WTC11 (cell line): ENCODE data around the gene NAB1. TPM values are rescaled to one million over a fixed set of nuclear protein-coding genes. Genes with fewer than 3 reads are reported as not detected.
"Not testable (repeated sequence)": the region's sequence is repeated elsewhere in the genome, so short reads cannot be mapped to it uniquely, and the experiment has no call there.

Experiments used
- ATAC-seq: fragments of 200-7000 bp; cut with Tn5 transposase; 2 replicates; pipeline ENCODE4 v1.10.0; 2021; ENCODE audit warnings: mild to moderate bottlenecking, moderate library complexity
- CTCF ChIA-PET: fragments of 300-600 bp; sonication (Branson Sonifier 250); formaldehyde crosslinking; loops from one replicate; lab custom pipeline; 2021; ENCODE audit warnings: antibody characterized with exemption; lab: Charles Lee
- POLR2A ChIA-PET: fragments of 350-600 bp; sonication (Branson Sonifier 250); formaldehyde crosslinking; loops from one replicate; lab custom pipeline; 2021; ENCODE audit warnings: antibody characterized with exemption; lab: Charles Lee
- DNase-seq: peaks from one replicate; pipeline ENCODE4 v3.0.0; 2021; ENCODE audit warnings: low spot score
- H3K27ac Mint-ChIP-seq: 2 replicates; pipeline ENCODE4 v1.8.0; 2021; ENCODE audit warnings: mixed read lengths
- H3K27me3 Mint-ChIP-seq: 2 replicates; pipeline ENCODE4 v1.8.0; 2021; ENCODE audit warnings: low read depth, mild to moderate bottlenecking, moderate library complexity, mixed read lengths
- H3K36me3 Mint-ChIP-seq: 2 replicates; pipeline ENCODE4 v1.8.0; 2021; ENCODE audit warnings: mixed read lengths
- H3K4me1 Mint-ChIP-seq: 2 replicates; pipeline ENCODE4 v1.8.0; 2022; ENCODE audit warnings: mixed read lengths
- H3K4me3 Mint-ChIP-seq: 2 replicates; pipeline ENCODE4 v1.8.0; 2021; ENCODE audit warnings: mild to moderate bottlenecking, moderate library complexity, mixed read lengths
- H3K9me3 Mint-ChIP-seq: 2 replicates; pipeline ENCODE4 v1.8.0; 2021; ENCODE audit warnings: mixed read lengths
- ATF1 ChIP-seq: sonication (generic); formaldehyde crosslinking; IDR thresholded peaks from 2 replicates; pipeline ENCODE4 v1.8.1; 2023; ENCODE audit warnings: mild to moderate bottlenecking, moderate library complexity, missing genetic modification reagents
- CBFB ChIP-seq: sonication (generic); formaldehyde crosslinking; IDR thresholded peaks from 2 replicates; pipeline ENCODE4 v1.8.1; 2022; ENCODE audit warnings: mild to moderate bottlenecking, low read depth, missing genetic modification reagents
- ESRRA ChIP-seq: sonication (generic); formaldehyde crosslinking; IDR thresholded peaks from 2 replicates; pipeline ENCODE4 v1.8.1; 2022; ENCODE audit warnings: mild to moderate bottlenecking, missing genetic modification reagents, borderline replicate concordance
- ETV6 ChIP-seq: sonication (generic); formaldehyde crosslinking; IDR thresholded peaks from 2 replicates; pipeline ENCODE4 v1.8.1; 2022; ENCODE audit warnings: mild to moderate bottlenecking, missing genetic modification reagents
- KAT7 ChIP-seq: sonication (generic); formaldehyde crosslinking; IDR thresholded peaks from 2 replicates; pipeline ENCODE4 v1.8.1; 2023; ENCODE audit warnings: missing genetic modification reagents, mild to moderate bottlenecking, borderline replicate concordance
- MXD4 ChIP-seq: fragments of 250-450 bp; sonication (Bioruptor Pico); IDR thresholded peaks from 2 replicates; pipeline ENCODE4 v1.8.0; 2021; ENCODE audit warnings: mild to moderate bottlenecking, moderate library complexity, borderline replicate concordance
- MYBL2 ChIP-seq: sonication (generic); formaldehyde crosslinking; IDR thresholded peaks from 2 replicates; pipeline ENCODE4 v1.8.1; 2023; ENCODE audit warnings: mild to moderate bottlenecking, moderate library complexity, missing genetic modification reagents
- NFATC4 ChIP-seq: fragments of 250-450 bp; sonication (Bioruptor Pico); IDR thresholded peaks from 2 replicates; pipeline ENCODE4 v1.9.0; 2021; ENCODE audit warnings: mild to moderate bottlenecking
- NFYB ChIP-seq: sonication (generic); formaldehyde crosslinking; conservative IDR thresholded peaks from 2 replicates; pipeline ENCODE4 v1.8.0; 2022; ENCODE audit warnings: low read depth, missing genetic modification reagents
- PRRX2 ChIP-seq: fragments of 250-450 bp; sonication (Bioruptor Pico); IDR thresholded peaks from 2 replicates; pipeline ENCODE4 v1.8.0; 2021; ENCODE audit warnings: mild to moderate bottlenecking
- RORB ChIP-seq: fragments of 250-450 bp; sonication (Bioruptor Pico); IDR thresholded peaks from 2 replicates; pipeline ENCODE4 v1.9.0; 2021; ENCODE audit warnings: mild to moderate bottlenecking
- SOX15 ChIP-seq: fragments of 250-450 bp; sonication (Bioruptor Pico); IDR thresholded peaks from 2 replicates; pipeline ENCODE4 v1.9.0; 2021; ENCODE audit warnings: mild to moderate bottlenecking
- ZNF263 ChIP-seq: sonication (generic); formaldehyde crosslinking; IDR thresholded peaks from 2 replicates; pipeline ENCODE4 v1.8.1; 2022; ENCODE audit warnings: low read depth, mild to moderate bottlenecking, moderate library complexity, missing genetic modification reagents
- total RNA-seq: library from RNA; stranded (reverse); gene quantifications from 3 replicates; pipeline ENCODE4 v1.2.3, GENCODE V29; 2021
- TF ChIP-seq, protein P1 (sequence below): sonication (generic); formaldehyde crosslinking; IDR thresholded peaks from 2 replicates; pipeline ENCODE4 v1.8.1; 2023; ENCODE audit warnings: mild to moderate bottlenecking, missing genetic modification reagents
- TF ChIP-seq, protein P2 (sequence below): sonication (generic); formaldehyde crosslinking; IDR thresholded peaks from 2 replicates; pipeline ENCODE4 v1.8.1; 2022; ENCODE audit warnings: mild to moderate bottlenecking, missing genetic modification reagents, moderate library complexity, borderline replicate concordance
- TF ChIP-seq, protein P3 (sequence below): fragments of 200-600 bp; IDR thresholded peaks from 2 replicates; pipeline ENCODE4 v1.8.0; 2022; ENCODE audit warnings: antibody characterized with exemption
- TF ChIP-seq, protein P4 (sequence below): fragments of 250-450 bp; sonication (Bioruptor Pico); IDR thresholded peaks from 2 replicates; pipeline ENCODE4 v1.8.0; 2021; ENCODE audit warnings: mild to moderate bottlenecking
- TF ChIP-seq, protein P5 (sequence below): sonication (generic); formaldehyde crosslinking; IDR thresholded peaks from 2 replicates; pipeline ENCODE4 v1.8.1; 2023; ENCODE audit warnings: mild to moderate bottlenecking, moderate library complexity, missing genetic modification reagents
- TF ChIP-seq, protein P6 (sequence below): sonication (generic); formaldehyde crosslinking; IDR thresholded peaks from 2 replicates; pipeline ENCODE4 v1.8.1; 2023; ENCODE audit warnings: mild to moderate bottlenecking, missing genetic modification reagents, borderline replicate concordance

NAB1 gene
- total RNA-seq, 1 experiment from 2014 or later, result 32.0 TPM

DNA sequence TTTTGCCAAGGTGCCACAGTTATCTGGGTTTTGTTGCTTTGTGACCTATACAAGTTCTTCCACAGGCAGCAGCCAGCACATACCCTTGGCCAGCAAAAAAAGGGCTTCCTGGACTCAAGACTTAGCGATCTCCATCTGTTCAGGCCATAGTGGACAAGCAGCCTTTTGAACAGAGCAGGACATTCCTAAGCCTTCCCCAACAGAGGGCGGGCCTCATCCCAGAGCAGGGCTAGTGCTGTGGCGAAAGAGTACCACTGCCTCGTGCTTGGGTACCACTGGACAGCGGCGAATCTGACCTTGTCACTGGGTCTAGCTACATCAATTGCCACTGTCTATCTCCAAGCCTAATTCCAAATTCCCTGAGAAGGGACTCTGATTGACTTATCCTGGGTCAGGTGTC, 56.4 kb downstream of the NAB1 start (continued):
- TF ChIP-seq, protein P1, sequence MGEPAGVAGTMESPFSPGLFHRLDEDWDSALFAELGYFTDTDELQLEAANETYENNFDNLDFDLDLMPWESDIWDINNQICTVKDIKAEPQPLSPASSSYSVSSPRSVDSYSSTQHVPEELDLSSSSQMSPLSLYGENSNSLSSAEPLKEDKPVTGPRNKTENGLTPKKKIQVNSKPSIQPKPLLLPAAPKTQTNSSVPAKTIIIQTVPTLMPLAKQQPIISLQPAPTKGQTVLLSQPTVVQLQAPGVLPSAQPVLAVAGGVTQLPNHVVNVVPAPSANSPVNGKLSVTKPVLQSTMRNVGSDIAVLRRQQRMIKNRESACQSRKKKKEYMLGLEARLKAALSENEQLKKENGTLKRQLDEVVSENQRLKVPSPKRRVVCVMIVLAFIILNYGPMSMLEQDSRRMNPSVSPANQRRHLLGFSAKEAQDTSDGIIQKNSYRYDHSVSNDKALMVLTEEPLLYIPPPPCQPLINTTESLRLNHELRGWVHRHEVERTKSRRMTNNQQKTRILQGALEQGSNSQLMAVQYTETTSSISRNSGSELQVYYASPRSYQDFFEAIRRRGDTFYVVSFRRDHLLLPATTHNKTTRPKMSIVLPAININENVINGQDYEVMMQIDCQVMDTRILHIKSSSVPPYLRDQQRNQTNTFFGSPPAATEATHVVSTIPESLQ (CRISPR knock-in tag), result no peak
- TF ChIP-seq CBFB, result no peak

DNA sequence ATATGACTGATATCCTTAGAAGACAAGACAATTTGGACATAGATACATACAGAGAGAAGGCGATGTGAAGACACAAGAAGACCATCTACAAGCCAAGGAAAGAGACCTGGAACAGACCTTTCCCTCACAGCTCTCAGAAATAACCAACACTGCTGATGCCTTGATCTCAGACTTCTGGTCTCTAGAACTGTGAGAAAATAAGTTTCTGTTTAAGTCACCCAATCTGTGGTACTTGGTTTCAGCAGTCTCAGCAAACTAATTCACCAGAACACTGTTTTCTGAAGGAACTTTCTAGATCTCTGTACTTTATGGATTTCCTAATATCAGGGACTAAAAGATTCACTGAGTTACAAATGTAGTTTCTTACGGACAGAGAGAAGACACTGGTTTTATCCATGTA, 58.8 kb downstream of the NAB1 start:
- ChIA-PET CTCF (no interaction called here), POLR2A (no interaction called here)
- Mint-ChIP-seq H3K36me3 (peaks cover 13% of the 10 kb centered on the region), H3K4me3 (no peak overlapping the region), H3K27me3 (no peaks in the 10 kb centered on the region), H3K27ac (no peak overlapping the region), H3K9me3 (peaks cover 22% of the 10 kb centered on the region), H3K4me1 (peaks cover 12% of the 10 kb centered on the region)
- no peak for DNase-seq
- no peak for TF ChIP-seq ESRRA
- TF ChIP-seq PRRX2 (CRISPR knock-in tag), result no peak
- TF ChIP-seq, protein P2, sequence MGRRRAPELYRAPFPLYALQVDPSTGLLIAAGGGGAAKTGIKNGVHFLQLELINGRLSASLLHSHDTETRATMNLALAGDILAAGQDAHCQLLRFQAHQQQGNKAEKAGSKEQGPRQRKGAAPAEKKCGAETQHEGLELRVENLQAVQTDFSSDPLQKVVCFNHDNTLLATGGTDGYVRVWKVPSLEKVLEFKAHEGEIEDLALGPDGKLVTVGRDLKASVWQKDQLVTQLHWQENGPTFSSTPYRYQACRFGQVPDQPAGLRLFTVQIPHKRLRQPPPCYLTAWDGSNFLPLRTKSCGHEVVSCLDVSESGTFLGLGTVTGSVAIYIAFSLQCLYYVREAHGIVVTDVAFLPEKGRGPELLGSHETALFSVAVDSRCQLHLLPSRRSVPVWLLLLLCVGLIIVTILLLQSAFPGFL (CRISPR knock-in tag), result no peak
- ATAC-seq, result no peak

DNA sequence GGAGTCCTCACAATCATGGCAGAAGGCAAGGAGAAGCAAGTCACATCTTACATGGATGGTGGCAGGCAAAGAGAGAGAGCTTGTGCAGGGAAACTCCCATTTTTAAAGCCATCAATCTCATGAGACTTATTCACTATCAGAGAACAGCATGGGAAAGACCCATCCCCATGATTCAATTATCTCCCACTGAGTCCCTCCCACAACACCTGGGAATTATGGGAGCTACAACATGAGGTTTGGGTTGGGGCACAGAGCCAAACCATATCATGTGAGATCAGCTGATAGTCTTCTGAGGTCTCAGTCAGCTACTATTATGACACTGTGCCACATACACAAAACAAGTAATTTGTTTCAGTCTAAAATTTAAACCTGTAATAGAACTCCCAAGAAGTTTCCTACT, 59.8 kb downstream of the NAB1 start:
- CTCF ChIA-PET, ATAC-seq, POLR2A ChIA-PET, H3K4me3 Mint-ChIP-seq, H3K4me1 Mint-ChIP-seq, H3K27ac Mint-ChIP-seq, DNase-seq, H3K27me3 Mint-ChIP-seq: not testable (repeated sequence)
- H3K9me3 Mint-ChIP-seq, result peaks cover 22% of the 10 kb centered on the region
- H3K36me3 Mint-ChIP-seq, result peaks cover 13% of the 10 kb centered on the region

DNA sequence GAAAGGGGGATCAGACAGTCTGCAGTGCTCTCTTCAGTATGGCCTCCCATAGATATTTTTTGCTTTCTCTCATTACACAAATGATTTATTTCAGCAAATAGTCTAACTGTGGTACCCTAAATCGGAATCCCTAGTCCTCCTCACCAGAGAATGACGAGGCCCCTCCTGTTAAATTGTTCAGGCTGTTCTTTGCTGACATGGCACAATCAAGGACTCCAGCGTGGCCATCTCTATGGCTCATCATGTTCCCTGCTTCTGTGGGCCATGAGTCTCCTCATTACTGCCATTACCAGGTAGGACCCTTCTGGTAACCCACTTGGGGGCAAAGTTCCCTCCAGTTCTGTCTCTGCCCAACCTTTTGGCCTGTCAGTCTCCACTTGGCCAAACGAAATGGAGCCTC, 62.2 kb downstream of the NAB1 start:
- peaks cover 13% of the 10 kb centered on the region for H3K36me3 Mint-ChIP-seq
- no peak overlapping the region for H3K4me3 Mint-ChIP-seq
- DNase-seq, result no peak
- no peaks in the 10 kb centered on the region for H3K27me3 Mint-ChIP-seq
- ATAC-seq, result no peak
- H3K9me3 Mint-ChIP-seq, result peaks cover 24% of the 10 kb centered on the region
- H3K4me1 Mint-ChIP-seq, result no peaks in the 10 kb centered on the region
- no peak for TF ChIP-seq ATF1
- no peak for TF ChIP-seq ETV6 (CRISPR knock-in tag)
- TF ChIP-seq MYBL2 (CRISPR knock-in tag), result no peak
- TF ChIP-seq, protein P3, sequence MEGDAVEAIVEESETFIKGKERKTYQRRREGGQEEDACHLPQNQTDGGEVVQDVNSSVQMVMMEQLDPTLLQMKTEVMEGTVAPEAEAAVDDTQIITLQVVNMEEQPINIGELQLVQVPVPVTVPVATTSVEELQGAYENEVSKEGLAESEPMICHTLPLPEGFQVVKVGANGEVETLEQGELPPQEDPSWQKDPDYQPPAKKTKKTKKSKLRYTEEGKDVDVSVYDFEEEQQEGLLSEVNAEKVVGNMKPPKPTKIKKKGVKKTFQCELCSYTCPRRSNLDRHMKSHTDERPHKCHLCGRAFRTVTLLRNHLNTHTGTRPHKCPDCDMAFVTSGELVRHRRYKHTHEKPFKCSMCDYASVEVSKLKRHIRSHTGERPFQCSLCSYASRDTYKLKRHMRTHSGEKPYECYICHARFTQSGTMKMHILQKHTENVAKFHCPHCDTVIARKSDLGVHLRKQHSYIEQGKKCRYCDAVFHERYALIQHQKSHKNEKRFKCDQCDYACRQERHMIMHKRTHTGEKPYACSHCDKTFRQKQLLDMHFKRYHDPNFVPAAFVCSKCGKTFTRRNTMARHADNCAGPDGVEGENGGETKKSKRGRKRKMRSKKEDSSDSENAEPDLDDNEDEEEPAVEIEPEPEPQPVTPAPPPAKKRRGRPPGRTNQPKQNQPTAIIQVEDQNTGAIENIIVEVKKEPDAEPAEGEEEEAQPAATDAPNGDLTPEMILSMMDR, result no peak
- TF ChIP-seq, protein P4, sequence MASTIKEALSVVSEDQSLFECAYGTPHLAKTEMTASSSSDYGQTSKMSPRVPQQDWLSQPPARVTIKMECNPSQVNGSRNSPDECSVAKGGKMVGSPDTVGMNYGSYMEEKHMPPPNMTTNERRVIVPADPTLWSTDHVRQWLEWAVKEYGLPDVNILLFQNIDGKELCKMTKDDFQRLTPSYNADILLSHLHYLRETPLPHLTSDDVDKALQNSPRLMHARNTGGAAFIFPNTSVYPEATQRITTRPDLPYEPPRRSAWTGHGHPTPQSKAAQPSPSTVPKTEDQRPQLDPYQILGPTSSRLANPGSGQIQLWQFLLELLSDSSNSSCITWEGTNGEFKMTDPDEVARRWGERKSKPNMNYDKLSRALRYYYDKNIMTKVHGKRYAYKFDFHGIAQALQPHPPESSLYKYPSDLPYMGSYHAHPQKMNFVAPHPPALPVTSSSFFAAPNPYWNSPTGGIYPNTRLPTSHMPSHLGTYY (CRISPR knock-in tag), result no peak
- no peak for TF ChIP-seq MXD4 (CRISPR knock-in tag)
- no peak for TF ChIP-seq NFATC4 (CRISPR knock-in tag)
- TF ChIP-seq, protein P5, sequence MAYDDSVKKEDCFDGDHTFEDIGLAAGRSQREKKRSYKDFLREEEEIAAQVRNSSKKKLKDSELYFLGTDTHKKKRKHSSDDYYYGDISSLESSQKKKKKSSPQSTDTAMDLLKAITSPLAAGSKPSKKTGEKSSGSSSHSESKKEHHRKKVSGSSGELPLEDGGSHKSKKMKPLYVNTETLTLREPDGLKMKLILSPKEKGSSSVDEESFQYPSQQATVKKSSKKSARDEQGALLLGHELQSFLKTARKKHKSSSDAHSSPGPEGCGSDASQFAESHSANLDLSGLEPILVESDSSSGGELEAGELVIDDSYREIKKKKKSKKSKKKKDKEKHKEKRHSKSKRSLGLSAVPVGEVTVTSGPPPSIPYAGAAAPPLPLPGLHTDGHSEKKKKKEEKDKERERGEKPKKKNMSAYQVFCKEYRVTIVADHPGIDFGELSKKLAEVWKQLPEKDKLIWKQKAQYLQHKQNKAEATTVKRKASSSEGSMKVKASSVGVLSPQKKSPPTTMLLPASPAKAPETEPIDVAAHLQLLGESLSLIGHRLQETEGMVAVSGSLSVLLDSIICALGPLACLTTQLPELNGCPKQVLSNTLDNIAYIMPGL, result no peak
- TF ChIP-seq ZNF263 (CRISPR knock-in tag), result no peak
- no peak for TF ChIP-seq NFYB (CRISPR knock-in tag)
- TF ChIP-seq SOX15 (CRISPR knock-in tag), result no peak
- no peak for TF ChIP-seq RORB (CRISPR knock-in tag)
- no peak for TF ChIP-seq KAT7 (CRISPR knock-in tag)
- TF ChIP-seq, protein P6, sequence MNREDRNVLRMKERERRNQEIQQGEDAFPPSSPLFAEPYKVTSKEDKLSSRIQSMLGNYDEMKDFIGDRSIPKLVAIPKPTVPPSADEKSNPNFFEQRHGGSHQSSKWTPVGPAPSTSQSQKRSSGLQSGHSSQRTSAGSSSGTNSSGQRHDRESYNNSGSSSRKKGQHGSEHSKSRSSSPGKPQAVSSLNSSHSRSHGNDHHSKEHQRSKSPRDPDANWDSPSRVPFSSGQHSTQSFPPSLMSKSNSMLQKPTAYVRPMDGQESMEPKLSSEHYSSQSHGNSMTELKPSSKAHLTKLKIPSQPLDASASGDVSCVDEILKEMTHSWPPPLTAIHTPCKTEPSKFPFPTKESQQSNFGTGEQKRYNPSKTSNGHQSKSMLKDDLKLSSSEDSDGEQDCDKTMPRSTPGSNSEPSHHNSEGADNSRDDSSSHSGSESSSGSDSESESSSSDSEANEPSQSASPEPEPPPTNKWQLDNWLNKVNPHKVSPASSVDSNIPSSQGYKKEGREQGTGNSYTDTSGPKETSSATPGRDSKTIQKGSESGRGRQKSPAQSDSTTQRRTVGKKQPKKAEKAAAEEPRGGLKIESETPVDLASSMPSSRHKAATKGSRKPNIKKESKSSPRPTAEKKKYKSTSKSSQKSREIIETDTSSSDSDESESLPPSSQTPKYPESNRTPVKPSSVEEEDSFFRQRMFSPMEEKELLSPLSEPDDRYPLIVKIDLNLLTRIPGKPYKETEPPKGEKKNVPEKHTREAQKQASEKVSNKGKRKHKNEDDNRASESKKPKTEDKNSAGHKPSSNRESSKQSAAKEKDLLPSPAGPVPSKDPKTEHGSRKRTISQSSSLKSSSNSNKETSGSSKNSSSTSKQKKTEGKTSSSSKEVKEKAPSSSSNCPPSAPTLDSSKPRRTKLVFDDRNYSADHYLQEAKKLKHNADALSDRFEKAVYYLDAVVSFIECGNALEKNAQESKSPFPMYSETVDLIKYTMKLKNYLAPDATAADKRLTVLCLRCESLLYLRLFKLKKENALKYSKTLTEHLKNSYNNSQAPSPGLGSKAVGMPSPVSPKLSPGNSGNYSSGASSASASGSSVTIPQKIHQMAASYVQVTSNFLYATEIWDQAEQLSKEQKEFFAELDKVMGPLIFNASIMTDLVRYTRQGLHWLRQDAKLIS (CRISPR knock-in tag), result no peak
- CTCF ChIA-PET, result no interaction called here
- no peak overlapping the region for H3K27ac Mint-ChIP-seq
- POLR2A ChIA-PET, result no interaction called here
